Activated naive CD4-positive, alpha-beta T cell treated with anti-CD3 and anti-CD28 coated beads, Interleukin-2, amount 10 ng/mL, durations not matched to agents 7 days and 5 days (primary cell): ENCODE measurements around the gene DYNC1LI2.
"Not testable (repeated sequence)": the region's sequence is repeated elsewhere in the genome, so short reads cannot be mapped to it uniquely, and the experiment has no call there.

Experiments used
- CTCF ChIA-PET: fragments of 350-600 bp; sonication (Branson Sonifier 250); formaldehyde crosslinking; loops from one replicate; lab custom pipeline; 2021; ENCODE audit warnings: antibody characterized with exemption; lab: Charles Lee
- DNase-seq: peaks from one replicate; pipeline ENCODE4 v3.0.0-alpha.2; 2020
- H3K27ac Mint-ChIP-seq: one replicate; pipeline ENCODE4 v1.8.0; 2021; ENCODE audit warnings: mild to moderate bottlenecking, moderate library complexity, mixed read lengths
- H3K27me3 Mint-ChIP-seq: one replicate; pipeline ENCODE4 v1.8.0; 2021; ENCODE audit warnings: mild to moderate bottlenecking, mixed read lengths
- H3K36me3 Mint-ChIP-seq: one replicate; pipeline ENCODE4 v1.8.0; 2021; ENCODE audit warnings: mixed read lengths
- H3K4me1 Mint-ChIP-seq: one replicate; pipeline ENCODE4 v1.8.0; 2021; ENCODE audit warnings: mixed read lengths
- H3K4me3 Mint-ChIP-seq: one replicate; pipeline ENCODE4 v1.8.0; 2021; ENCODE audit warnings: mild to moderate bottlenecking, moderate library complexity, mixed read lengths
- H3K9me3 Mint-ChIP-seq: one replicate; pipeline ENCODE4 v1.8.0; 2021; ENCODE audit warnings: mixed read lengths

Gene DYNC1LI2

DNA sequence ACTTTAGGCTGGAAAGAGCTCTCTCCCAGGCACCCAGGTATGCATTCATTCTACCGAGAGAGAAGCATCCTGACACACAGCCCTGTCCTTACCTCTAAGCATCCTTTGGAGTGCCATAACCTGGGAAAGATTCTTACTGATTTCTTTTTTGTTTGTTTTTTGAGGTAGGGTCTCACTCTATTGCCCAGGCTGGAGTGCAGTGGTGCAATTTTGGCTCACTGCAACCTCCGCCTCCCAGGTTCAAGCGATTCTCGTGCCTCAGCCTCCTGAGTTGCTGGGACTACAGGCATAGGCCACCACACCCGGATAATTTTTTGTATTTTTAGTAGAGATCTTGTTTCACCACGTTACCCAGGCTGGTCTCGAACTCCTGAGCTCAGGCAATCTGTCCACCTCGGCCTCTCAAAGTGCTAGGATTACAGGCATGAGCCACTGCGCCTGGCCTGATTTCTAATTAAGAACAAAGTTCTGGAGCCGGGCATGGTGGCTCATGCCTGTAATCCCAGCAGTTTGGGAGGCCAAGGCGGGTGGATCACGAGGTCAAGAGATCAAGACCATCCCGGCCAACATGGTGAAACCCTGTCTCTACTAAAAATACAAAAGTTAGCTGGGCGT lies 65.8 kb downstream of the DYNC1LI2 start:
- not testable (repeated sequence) for H3K36me3 Mint-ChIP-seq, H3K27ac Mint-ChIP-seq, H3K9me3 Mint-ChIP-seq, DNase-seq, H3K27me3 Mint-ChIP-seq, H3K4me3 Mint-ChIP-seq, H3K4me1 Mint-ChIP-seq
- CTCF ChIA-PET = interaction anchor here (1.8 kb wide), 1 partner anchor 12 kb away, joined by 4 read pairs; no protein-coding TSS in a partner anchor

GRCh38 chr16:66682271-66682670 lies 69.1 kb downstream of the DYNC1LI2 start:
- Mint-ChIP-seq H3K4me1 (no peaks in the 10 kb centered on the region), H3K4me3 (no peak overlapping the region), H3K27ac (no peak overlapping the region), H3K27me3 (peaks cover 5% of the 10 kb centered on the region), H3K36me3 (no peaks in the 10 kb centered on the region), H3K9me3 (no peaks in the 10 kb centered on the region)
- CTCF ChIA-PET = no interaction called here
- DNase-seq = no peak

GRCh38 chr16:66681676-66682075 lies 69.7 kb downstream of the DYNC1LI2 start:
- no peak for DNase-seq
- Mint-ChIP-seq H3K27me3 (peaks cover 8% of the 10 kb centered on the region), H3K27ac (no peak overlapping the region), H3K4me3 (no peak overlapping the region), H3K36me3 (no peaks in the 10 kb centered on the region), H3K4me1 (no peaks in the 10 kb centered on the region), H3K9me3 (no peaks in the 10 kb centered on the region)
- CTCF ChIA-PET = no interaction called here

DNA sequence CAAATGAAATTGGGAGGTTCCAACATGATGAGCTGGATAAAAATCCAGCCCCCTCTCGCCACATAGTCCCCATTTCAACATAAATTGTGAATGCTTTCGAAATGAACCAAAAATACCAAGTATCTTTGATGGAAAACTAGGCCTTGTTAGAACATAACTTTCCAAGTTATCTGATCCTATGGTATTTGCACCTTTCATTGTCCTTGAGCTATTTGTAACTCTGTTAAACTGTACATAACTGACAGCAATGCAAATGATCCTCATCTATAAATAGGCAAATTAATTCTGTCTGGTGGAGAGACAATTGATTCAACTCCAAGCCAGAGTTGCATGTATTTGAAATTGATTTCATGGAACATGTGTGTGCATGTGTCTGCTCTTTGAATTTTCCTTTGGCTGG lies 73.1 kb downstream of the DYNC1LI2 start:
- Mint-ChIP-seq H3K27me3 (peaks cover 4% of the 10 kb centered on the region), H3K9me3 (no peaks in the 10 kb centered on the region), H3K27ac (no peak overlapping the region), H3K4me1 (no peaks in the 10 kb centered on the region), H3K36me3 (no peaks in the 10 kb centered on the region), H3K4me3 (no peak overlapping the region)
- CTCF ChIA-PET = no interaction called here
- no peak for DNase-seq

DNA sequence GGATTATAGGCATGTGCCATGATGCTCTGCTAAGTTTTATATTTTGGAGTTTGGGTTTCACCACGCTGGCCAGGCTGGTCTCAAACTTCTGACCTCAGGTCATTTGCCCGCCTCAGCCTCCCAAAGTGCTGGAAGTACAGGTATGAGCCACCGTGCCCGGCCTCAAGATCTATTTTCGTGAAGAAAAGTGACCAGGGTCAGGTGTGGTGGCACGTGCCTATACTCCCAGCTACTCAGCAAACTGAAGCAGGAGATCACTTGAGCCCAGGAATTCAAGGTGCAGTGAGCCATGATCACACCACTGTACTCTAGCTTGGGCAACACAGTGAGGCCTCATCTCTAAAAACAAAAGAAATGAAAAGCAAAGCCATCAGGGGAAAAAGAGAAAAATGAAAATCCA lies 73.6 kb downstream of the DYNC1LI2 start:
- no peak for DNase-seq
- H3K27me3 Mint-ChIP-seq = peaks cover 4% of the 10 kb centered on the region
- no peaks in the 10 kb centered on the region for H3K9me3 Mint-ChIP-seq
- no peak overlapping the region for H3K27ac Mint-ChIP-seq
- no peaks in the 10 kb centered on the region for H3K36me3 Mint-ChIP-seq
- H3K4me1 Mint-ChIP-seq = no peaks in the 10 kb centered on the region
- no peak overlapping the region for H3K4me3 Mint-ChIP-seq
- CTCF ChIA-PET = interaction anchor here (1.0 kb wide), 1 partner anchor 321 kb away, joined by 3 read pairs; no protein-coding TSS in a partner anchor

DNA sequence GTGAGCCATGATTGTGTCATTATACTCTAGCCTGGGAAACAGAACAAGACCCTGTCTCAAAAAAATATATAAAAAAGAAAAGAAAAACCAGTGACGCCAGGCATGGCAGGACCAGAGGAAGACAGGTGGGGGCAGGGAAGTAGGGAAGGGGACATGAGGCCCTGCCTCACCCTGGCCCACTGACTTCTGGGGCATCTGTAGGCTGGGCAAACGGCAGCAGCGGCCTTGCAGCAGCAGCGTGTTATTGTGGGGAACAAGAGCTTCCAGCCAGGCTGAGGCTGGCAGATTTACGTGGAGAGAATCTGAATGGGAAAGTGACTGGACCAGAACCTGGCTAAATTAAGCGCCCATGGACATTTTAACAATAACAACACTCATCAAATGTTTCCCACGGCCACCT lies 74.2 kb downstream of the DYNC1LI2 start:
- Mint-ChIP-seq H3K9me3 (no peaks in the 10 kb centered on the region), H3K4me1 (no peaks in the 10 kb centered on the region), H3K36me3 (no peaks in the 10 kb centered on the region), H3K27me3 (peaks cover 4% of the 10 kb centered on the region), H3K27ac (no peak overlapping the region), H3K4me3 (no peak overlapping the region)
- CTCF ChIA-PET = interaction anchor here (1.0 to 1.5 kb wide), 2 partner anchors 27 to 321 kb away, joined by 3 read pairs; no protein-coding TSS in a partner anchor
- DNase-seq = no peak

DNA sequence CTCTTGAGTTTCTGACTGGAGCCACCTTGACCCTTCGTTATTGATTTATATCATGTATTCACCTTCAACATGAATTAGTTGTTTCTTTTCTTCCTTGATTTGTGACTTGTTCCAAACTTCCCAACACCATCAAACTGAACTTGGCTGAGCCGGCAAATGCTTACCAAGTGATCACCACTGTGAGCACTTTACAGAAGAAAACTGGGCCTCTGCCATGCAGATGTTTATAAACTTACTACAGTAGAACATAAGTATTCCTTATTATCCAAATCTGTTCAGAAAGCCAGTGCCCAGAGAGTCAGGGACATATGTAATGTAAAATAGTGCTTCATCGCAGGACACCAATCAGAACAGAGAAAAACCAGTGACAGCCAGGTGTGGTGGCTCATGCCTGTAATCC lies 74.8 kb downstream of the DYNC1LI2 start:
- H3K36me3 Mint-ChIP-seq = no peaks in the 10 kb centered on the region
- H3K9me3 Mint-ChIP-seq = no peaks in the 10 kb centered on the region

GRCh38 chr16:66673691-66674090 lies 77.7 kb downstream of the DYNC1LI2 start:
- CTCF ChIA-PET = interaction anchor here (0.9 kb wide), 1 partner anchor 53 kb away, joined by 3 read pairs; no protein-coding TSS in a partner anchor
- no peak overlapping the region for H3K4me3 Mint-ChIP-seq
- peaks cover 4% of the 10 kb centered on the region for H3K27me3 Mint-ChIP-seq
- H3K36me3 Mint-ChIP-seq = no peaks in the 10 kb centered on the region
- no peak overlapping the region for H3K27ac Mint-ChIP-seq
- no peak for DNase-seq
- no peaks in the 10 kb centered on the region for H3K4me1 Mint-ChIP-seq
- no peaks in the 10 kb centered on the region for H3K9me3 Mint-ChIP-seq

More for the DNA sequence above, 74.8 kb downstream of the DYNC1LI2 start:
- Mint-ChIP-seq H3K27me3 (peaks cover 4% of the 10 kb centered on the region), H3K27ac (no peak overlapping the region), H3K4me3 (no peak overlapping the region), H3K4me1 (no peaks in the 10 kb centered on the region)
- no peak for DNase-seq
- CTCF ChIA-PET = interaction anchor here (1.5 kb wide), 1 partner anchor 26 kb away, joined by 3 read pairs; no protein-coding TSS in a partner anchor
